GM21381 (cell line): ENCODE data around the gene CLUH.
"Not testable (repeated sequence)": the region's sequence is repeated elsewhere in the genome, so short reads cannot be mapped to it uniquely, and the experiment has no call there.

Experiments used
- ATAC-seq: cut with Tn5 transposase; IDR thresholded peaks from one replicate; pipeline ENCODE4 v1.9.1; 2021; ENCODE audit warnings: mild to moderate bottlenecking, moderate library complexity; ENCODE audit not compliant: unreplicated experiment

Gene CLUH

DNA sequence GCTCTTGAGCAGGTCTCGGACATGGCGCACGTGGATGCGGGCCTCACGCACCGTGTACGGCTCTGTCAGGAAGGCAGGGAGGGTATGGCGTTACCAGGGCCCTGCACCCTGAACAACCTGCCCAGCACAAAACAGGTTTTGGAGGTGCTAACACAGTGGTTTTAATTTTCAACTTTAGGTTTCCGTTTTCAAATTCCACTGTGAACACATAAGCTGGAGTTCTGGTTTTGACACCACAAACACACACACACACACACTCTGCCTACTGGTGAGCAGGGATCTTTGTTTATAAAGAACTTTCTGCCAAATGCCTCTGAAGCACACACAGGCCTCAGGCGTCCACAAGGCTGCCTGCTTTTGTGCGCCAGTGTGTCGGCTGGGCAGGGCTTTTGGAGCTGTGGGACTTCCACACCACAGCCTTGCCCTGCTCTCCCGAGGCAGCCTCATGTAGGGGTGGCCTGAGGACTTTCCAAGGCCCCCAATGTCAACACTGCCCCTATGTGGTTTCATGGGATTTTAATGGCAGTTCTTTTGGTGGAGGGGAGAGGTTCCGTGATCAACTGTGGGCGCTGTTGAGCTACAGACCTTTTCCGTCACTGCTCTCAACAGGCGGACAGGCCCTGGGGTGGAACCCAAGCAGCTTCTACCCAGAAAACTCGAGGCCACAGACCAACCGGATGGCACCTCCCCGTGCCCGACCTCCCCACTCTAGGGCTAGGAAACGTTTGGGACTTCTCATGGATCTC lies 9.4 kb downstream of the CLUH start:
- ATAC-seq: no peak

DNA sequence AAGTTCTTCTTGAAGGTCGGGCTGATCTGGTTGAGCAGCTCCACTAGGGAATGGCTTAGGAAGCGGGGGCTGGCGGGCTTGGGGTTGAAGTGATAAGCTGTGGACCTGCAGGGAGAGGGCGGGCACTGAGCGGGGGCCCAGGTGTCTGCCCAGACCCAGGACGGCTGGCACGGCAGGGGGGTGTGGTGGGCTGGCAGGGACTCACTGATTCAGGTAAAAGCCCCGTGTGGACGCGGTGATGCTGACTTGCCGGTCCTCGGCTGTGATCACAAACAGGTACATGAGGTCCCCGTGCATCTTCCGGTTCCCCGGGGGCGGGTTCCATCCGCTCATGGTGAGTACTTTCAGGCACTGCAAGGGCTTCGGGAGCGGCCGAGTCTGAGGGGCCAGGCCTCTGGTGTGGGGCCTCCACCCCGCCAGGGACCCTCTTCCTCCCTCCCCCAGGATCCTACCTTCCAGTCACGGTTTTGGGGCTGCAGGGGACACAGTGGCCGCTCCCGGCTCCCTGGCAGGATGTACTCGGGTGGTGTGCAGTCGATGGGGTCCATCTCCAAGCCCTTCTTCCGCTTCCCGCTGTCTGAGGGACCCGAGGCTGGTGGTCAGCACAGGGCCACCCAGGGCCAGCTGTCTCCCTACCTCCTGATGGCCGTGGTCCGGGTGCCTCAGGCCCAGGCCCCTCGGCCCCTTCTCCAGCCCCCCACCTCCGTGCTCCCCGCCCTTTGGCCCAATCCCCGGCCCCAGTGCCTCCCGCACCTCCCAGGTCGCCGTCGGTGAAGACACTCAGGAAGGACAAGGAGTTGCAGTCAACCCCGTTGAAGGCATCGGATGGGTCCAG lies 10.2 kb downstream of the CLUH start:
- no peak for ATAC-seq

GRCh38 chr17:2700491-2701141 lies 10.9 kb downstream of the CLUH start:
- no peak for ATAC-seq

DNA sequence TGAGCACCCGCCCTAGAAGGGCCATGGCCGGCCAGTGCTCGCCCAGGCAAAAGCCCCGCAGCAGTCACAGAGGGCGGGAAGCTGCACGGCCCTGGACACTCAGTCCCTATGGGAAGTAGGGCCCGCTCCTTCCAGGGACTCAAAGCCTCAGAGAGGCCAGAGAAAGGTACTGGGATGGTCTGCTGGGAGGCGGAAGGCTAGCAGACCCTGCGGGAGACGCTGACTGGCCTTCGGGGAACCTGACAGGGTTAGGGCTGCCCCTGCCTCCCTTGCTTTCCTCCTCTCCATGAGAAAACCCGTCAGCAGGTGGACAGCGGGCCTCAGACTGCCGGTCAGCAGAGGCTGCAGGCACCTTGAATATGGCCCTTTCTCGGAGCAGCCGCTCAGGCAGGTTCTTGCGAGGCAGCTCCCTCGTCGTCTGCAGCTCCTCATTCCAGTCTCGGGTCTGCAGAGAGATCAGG lies 11.5 kb downstream of the CLUH start:
- no peak for ATAC-seq

DNA sequence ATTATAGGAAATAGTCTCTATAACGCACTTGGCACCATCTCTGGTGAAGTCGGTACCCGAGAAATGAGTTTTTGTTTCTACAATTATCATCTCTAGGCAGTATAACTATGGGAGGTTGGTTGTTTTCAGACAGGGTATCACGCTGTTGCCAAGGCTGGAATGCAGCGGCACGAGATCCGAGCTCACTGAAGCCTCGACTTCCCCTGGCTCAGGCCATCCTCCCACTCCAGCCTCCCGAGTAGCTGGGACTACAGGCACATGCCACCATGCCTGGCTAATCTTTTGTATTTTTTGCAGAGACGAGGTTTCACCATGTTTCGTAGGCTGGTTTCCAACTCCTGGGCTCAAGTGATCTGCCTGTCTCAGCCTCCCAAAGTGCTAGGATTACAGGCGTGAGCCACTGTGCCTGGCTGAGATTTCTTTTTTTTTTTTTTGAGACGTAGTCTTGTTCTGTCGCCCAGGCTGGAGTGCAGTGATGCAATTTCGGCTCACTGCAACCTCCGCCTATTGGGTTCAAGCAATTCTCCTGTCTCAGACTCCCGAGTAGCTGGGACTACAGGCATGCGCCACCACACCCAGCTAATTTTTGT lies 12.3 kb downstream of the CLUH start:
- ATAC-seq: not testable (repeated sequence)

- no peak for ATAC-seq
Measured at GRCh38 chr17:2697611-2698162, 13.9 kb downstream of the CLUH start.

DNA sequence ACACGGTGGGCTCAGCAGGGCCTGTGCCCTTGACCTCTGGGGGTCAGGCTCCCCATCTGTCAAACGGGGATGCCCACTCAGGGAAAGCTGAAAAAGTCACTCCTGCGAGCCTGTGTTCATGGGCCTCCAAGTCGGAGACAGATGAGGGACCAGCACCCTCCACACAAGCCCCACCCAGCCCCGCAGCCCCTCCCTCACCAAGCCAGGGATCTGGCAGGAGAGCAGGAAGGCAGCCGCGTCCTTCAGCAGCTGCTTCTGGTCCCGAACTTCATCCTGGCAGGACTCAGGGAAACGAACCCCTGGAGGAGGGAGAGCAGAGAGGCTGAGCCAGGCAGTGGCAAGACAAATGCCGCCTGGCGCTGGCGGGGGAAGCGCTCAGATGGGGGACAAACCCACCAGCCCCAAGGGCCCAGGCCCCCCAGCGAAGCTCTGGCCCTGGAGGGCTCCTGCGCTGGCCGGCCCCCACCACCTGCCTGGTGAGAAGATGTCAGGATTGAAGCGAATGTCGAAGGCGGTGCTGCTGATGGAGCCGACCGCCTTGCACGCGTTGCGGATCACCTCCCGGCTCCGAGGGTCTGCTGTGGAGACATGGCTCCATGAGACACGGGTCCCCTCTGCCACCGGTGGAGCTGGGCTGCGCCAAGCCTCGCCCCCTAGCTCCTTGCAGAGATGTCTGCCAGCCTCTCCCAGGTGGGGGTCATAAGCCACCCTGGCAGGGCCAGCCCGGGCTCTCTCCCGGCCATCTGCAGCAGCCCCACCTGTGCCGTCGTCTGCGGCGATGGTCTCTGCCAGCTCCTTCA lies 15.4 kb downstream of the CLUH start:
- no peak for ATAC-seq

DNA sequence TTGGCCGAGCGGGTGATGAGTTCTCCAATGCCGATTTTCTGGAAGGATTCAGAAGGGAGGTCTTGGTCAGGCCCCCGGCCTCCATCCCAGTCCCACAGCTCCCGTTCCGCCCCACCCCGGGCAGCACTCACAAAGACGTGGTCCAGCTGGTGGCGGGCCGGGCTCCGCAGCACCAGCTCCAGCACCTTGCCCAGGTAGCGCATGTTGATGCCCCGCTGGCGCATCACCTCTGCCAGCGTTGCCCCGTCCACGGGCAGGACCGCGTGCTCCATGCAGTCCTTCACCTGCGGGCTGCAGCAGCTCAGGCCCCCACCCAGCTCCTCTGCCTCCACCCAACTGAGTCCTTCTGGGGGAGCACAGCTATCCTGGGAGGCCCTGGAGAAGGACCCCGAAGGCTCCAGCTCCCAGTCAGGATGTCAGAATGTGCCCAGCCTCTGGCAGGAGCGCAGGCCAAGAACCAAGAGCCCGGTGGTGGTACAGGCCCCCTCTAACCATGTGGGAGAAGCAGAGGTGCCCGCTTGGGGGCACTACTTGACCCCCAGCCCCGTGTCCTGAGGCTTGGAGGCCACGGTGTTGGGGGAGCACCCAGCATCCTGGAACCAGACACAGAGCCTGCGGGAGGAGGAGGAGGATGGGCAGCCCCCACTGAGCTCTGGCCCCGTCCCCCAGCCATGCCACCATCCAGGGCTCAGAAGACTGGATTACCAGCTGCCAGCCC lies 16.2 kb downstream of the CLUH start:
- no peak for ATAC-seq

DNA sequence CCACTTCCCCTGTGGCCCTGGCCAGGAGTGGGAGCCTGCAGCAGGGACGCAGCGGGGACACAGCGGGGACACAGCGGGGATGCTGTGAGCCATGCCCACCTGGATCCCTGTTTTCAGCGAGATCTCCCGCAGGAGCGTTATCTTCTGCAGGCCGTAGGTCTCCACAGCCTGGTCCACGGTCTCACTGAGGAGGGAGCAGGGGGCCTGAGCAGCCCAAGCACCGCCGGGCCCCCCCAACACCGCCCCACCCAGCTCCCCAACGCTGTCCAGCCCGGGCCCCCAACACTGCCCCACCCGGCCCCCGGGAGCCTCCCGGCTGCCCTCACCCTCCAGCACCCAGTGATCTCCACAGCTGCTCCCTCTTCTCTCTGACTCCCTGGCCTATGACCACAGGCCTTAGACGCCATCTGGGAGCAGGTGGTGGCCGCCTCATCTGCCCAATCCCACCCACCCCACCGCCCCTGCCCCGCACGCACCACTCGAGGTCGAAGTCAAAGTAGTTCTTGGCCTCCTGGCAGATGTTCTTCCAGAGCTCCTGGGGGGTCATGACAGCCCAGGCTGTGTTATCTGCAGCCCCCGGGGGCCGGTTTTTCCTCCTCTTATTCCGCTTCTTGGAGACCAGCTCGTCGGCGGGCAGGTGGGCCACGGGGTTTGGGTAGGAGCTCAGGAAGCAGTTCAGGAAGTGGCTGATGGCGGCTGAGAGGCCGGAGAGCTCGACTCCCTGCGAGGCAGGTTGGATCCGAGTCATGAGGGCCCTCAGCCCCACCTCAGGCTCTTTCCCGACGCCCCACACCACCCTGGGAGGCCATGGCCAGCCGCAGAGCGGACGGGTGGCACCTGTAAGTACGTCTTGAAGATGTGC lies 17.0 kb downstream of the CLUH start:
- ATAC-seq: no peak

DNA sequence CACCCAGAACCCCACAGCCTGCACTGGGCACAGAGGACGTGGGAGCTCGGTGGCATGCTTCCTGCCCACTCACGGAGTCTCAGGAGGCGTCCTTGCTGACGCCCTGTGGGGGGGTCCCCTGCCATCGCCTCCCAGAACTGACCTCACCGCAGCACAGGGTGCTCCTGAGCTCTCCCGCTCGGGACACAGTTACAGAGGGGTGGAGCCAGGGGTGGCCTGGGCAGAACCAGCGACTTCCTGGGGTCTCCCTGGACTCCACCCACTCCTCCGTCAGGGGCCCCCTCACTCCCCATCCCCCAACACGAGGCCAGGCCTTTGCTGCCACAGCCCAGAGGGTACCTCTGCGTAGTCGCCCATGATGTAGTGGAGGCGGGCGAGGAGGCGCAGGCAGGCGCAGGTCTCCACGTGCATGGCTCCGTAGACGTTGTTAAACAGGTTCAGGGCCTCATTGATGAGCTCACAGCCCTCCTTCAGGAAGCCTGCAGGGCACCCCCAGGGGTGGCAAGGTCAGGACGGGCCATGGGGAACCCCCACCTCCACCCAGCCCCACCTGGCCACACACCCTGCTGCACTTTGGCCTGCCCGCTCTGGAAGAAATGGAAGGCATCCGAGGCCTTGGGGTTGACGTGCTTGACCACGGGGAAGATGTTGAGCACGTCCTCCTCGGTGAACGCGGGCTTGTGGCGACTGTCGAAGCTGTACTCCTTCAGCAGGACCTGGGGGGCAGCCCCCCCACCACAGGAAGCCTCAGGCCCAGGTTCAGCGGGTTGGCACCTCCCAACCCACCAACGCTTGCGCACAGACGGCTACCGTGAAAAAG lies 17.8 kb downstream of the CLUH start:
- no peak for ATAC-seq

DNA sequence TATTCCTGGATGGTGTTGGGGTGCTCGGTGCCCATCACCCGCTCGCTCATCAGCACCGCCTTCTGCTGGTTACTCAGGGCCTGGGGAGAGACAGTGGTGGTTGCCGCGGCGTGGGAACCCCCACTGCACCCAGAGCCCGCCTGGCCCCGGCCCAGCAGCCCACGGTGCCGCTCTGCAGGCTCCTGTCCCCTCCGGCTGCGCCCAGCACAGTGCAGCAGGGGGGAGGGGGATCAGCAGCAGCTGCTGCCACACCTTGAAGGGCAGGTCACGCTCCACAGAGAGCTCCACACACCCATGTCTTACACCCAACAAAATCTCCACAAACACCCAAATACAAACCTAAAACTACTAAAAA lies 18.8 kb downstream of the CLUH start:
- ATAC-seq: no peak

GRCh38 chr17:2691965-2692780 lies 19.4 kb downstream of the CLUH start:
- ATAC-seq: no peak

- ATAC-seq: no peak
Measured at GRCh38 chr17:2691069-2691871, 20.3 kb downstream of the CLUH start.

GRCh38 chr17:2690165-2691068 lies 21.1 kb downstream of the CLUH start:
- ATAC-seq: no peak
